ENCODE results near the gene RAB3GAP1. TPM values are rescaled to one million over a fixed set of nuclear protein-coding genes. Genes with fewer than 3 reads are reported as not detected.

Gene RAB3GAP1
- total RNA-seq, 1 experiment from 2014 or later: 32.0 TPM

DNA sequence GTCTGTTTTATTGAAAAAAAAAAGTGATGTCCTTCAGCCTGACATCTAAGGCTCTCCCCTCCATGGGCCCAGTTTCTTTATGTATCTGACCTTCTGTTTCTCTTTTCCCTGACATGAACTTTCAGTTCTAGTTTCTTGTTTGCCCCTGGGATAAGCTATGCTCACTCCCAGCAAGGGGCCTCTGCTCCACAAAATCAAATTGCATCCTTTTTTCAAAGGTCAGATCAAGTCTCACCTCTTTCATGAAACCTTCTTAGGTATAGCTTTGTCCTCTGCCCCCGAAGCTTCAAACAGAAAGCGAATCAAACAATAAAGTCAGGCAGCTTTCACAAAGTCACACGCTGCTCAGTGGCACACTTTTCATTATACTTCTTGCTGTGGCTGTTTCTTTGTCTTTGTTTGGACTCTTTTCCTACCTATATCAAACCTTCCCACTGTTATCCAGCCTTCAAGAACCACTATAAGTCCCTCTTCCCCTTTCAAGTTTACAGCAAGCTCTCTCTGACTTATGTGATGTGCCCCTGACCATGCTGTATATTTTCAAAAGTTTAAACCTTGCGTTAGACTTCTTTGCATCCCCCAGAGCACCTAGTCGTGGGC is 28.1 kb upstream of the RAB3GAP1 start:
- H3K23ac ChIP-seq (ENCODE audit: insufficient read length, low read depth, low read length): no peak overlapping the region
- Mint-ChIP-seq H3K27ac (no peak overlapping the region), H3K36me3 (ENCODE audit: insufficient read depth in 1 of 3, low read depth in 3 of 3) (no peaks in the 10 kb centered on the region), H3K27me3 (ENCODE audit: low read depth) (no peaks in the 10 kb centered on the region; the same call in 1 of the 2 replicates), H3K4me3 (no peak overlapping the region), H3K9me3 (no peaks in the 10 kb centered on the region), H3K4me1 (peaks cover 0 to 3% of the 10 kb centered on the region in 2 experiments; a peak in 2 of 4 replicates)
- no peak overlapping the region for H3K27ac ChIP-seq (ENCODE audit: insufficient read length, low read depth, low read length)
- H2BK20ac ChIP-seq (ENCODE audit: low read depth, low read length, poor library complexity, severe bottlenecking): no peak overlapping the region
- no peaks in the 10 kb centered on the region for H3K79me2 ChIP-seq (ENCODE audit: insufficient read depth, low read length)
- H2BK5ac ChIP-seq (ENCODE audit: insufficient read length, low read length): no peak overlapping the region
- H2AK5ac ChIP-seq (ENCODE audit: insufficient read length, low read length): no peak overlapping the region
- H3K4ac ChIP-seq (ENCODE audit: low read depth, low read length): no peak overlapping the region
- H3K9me3 ChIP-seq (ENCODE audit: control insufficient read depth, low read depth, low read length): no peaks in the 10 kb centered on the region
- H2BK15ac ChIP-seq (ENCODE audit: low read depth, low read length): no peak overlapping the region
- no peak overlapping the region for H3T11ph ChIP-seq (ENCODE audit: low read length)
- no peak overlapping the region for H2AFZ ChIP-seq (ENCODE audit: low read length)
- H3K18ac ChIP-seq (ENCODE audit: insufficient read length, low read depth, low read length): no peak overlapping the region
- H3K79me1 ChIP-seq (ENCODE audit: insufficient read depth, low read depth, low read length, poor library complexity, severe bottlenecking): no peaks in the 10 kb centered on the region
- WGBS (ENCODE audit: extremely low coverage, insufficient read length, low lambda C conversion rate): no CpG with 5 or more reads among the region's 5 CpGs
- H3K56ac ChIP-seq (ENCODE audit: insufficient read length, low read depth, low read length): no peak overlapping the region
- H4K5ac ChIP-seq (ENCODE audit: insufficient read length, low read depth, low read length): no peak overlapping the region
- no peak overlapping the region for H4K91ac ChIP-seq (ENCODE audit: insufficient read length, low read depth, low read length)
- H2BK120ac ChIP-seq (ENCODE audit: low read depth, low read length, poor library complexity, severe bottlenecking): no peak overlapping the region
- no peaks in the 10 kb centered on the region for H3K27me3 ChIP-seq (ENCODE audit: insufficient read depth, low read length)
- TF ChIP-seq, protein P1, sequence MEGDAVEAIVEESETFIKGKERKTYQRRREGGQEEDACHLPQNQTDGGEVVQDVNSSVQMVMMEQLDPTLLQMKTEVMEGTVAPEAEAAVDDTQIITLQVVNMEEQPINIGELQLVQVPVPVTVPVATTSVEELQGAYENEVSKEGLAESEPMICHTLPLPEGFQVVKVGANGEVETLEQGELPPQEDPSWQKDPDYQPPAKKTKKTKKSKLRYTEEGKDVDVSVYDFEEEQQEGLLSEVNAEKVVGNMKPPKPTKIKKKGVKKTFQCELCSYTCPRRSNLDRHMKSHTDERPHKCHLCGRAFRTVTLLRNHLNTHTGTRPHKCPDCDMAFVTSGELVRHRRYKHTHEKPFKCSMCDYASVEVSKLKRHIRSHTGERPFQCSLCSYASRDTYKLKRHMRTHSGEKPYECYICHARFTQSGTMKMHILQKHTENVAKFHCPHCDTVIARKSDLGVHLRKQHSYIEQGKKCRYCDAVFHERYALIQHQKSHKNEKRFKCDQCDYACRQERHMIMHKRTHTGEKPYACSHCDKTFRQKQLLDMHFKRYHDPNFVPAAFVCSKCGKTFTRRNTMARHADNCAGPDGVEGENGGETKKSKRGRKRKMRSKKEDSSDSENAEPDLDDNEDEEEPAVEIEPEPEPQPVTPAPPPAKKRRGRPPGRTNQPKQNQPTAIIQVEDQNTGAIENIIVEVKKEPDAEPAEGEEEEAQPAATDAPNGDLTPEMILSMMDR (conservative IDR thresholded peaks at IDR 0.05): no peak
- H4K8ac ChIP-seq (replicated peaks; ENCODE audit: insufficient read length, low read depth, low read length): no peak overlapping the region
- H4K20me1 ChIP-seq (ENCODE audit: control insufficient read depth, insufficient read depth, insufficient read length): no peaks in the 10 kb centered on the region
- H3K14ac ChIP-seq (ENCODE audit: insufficient read depth, low read length): no peak overlapping the region
- no peak overlapping the region for H2BK12ac ChIP-seq (ENCODE audit: insufficient read length, low read depth, low read length)
- H3K9ac ChIP-seq (ENCODE audit: extremely low read depth, insufficient read length, low read length): no peak overlapping the region
- H3K4me2 ChIP-seq (ENCODE audit: insufficient read depth, insufficient read length, low read length): no peak overlapping the region
- DNase-seq: no peak
- no peaks in the 10 kb centered on the region; the same call in 1 of the 2 replicates for H3K4me1 ChIP-seq (ENCODE audit: insufficient read depth, low read length)
- H3K23me2 ChIP-seq (ENCODE audit: insufficient read length, low read depth, low read length, poor library complexity, severe bottlenecking): no peaks in the 10 kb centered on the region

All from H9 (cell line).